Measurements from ENCODE around the gene SH3BP5. TPM values are rescaled to one million over a fixed set of nuclear protein-coding genes. Genes with fewer than 3 reads are reported as not detected.

SH3BP5 gene
- polyA plus RNA-seq, 1 of the 3 experiments (the other 2 are of a cell fraction), result 29.5 TPM

DNA sequence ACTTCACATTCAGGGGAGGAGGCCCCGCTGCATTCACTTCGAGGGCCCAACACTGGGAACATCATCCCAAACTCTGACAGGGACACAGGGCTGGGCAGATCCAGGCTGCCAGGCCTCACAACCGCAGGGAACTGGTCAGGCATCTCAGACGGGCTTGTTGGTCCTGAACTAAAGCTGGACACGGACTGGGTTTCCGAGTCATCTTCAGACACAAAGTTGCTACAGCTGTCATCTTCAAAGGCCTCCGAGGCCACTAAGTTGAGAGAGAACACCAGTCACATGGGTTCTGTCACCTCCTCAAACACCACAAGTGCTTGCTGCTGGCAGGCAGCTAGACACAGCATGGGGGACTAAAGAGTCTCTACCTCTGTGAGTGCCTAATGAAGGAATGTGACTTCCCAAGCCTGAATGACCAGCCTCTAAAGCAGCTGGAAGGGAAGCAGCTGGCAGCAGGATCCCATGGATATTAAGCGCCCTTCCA is 75.5 kb downstream of the SH3BP5 start (continued):
- TF ChIP-seq CHD2 (IDR thresholded peaks at IDR 0.05; ENCODE audit: low read length, partially characterized antibody), result no peak
- TF ChIP-seq MEF2A (IDR thresholded peaks at IDR 0.05; ENCODE audit: borderline replicate concordance, low read depth), result no peak

DNA sequence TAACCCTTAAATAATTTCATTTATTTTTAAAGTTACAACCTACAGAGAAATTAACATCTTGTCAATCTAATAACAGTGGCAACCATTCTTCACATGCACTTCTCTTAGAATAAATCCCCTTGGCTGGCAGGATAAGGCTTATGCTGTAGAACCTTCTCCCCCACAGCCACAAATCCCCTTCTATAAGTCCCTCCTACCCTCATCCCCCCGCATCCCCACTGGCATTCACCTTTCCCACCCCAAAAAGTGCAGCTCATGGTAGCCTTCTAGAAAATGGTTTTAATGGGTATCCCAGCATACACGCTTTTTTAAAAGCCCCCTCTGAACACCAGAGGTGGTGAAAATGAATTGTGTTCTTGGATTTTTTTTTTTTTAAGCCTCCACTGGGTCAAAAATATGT is 77.2 kb downstream of the SH3BP5 start:
- H3K9me3 ChIP-seq, result no peaks in the 10 kb centered on the region
- peaks cover 4% of the 10 kb centered on the region for H3F3A ChIP-seq (replicated peaks; ENCODE audit: insufficient read depth)
- no peaks in the 10 kb centered on the region for H4K20me1 ChIP-seq (ENCODE audit: insufficient read depth)
- ChIA-PET CTCF (interaction anchor here (1.0 to 2.1 kb wide), 3 partner anchors 13 to 150 kb away, joined by 4 to 19 read pairs (median 4); no protein-coding TSS in a partner anchor), POLR2A (no interaction called here)
- H3K9ac ChIP-seq, result no peak overlapping the region
- H3K4me2 ChIP-seq, result no peak overlapping the region
- no peaks in the 10 kb centered on the region for H3K27me3 ChIP-seq (ENCODE audit: insufficient read depth)
- H3K79me2 ChIP-seq (ENCODE audit: insufficient read depth), result no peaks in the 10 kb centered on the region
- no peak overlapping the region for H2AFZ ChIP-seq (ENCODE audit: low read depth)
- DNase-seq, result no peak
- H3K36me3 ChIP-seq (replicated peaks in 1 of 2; ENCODE audit: control insufficient read depth in 1 of 2, insufficient read depth in 2 of 2, low read length in 1 of 2), result peaks cover 81 to 94% of the 10 kb centered on the region in 2 experiments
- 100% methylated on average over 2 of the region's 2 CpGs for WGBS (ENCODE audit: low lambda C conversion rate)
- H3K27ac ChIP-seq (ENCODE audit: low read depth in 2 of 2, low read length in 1 of 2), result no peak overlapping the region
- H3K9me2 ChIP-seq, result no peaks in the 10 kb centered on the region
- H3K4me1 ChIP-seq (ENCODE audit: control insufficient read depth in 1 of 2, insufficient read depth in 2 of 2, low read depth in 1 of 2, low read length in 1 of 2), result no peaks in the 10 kb centered on the region
- TF ChIP-seq FOSL2 (IDR thresholded peaks at IDR 0.05; ENCODE audit: borderline replicate concordance, low read depth) (no peak), RXRA (IDR thresholded peaks at IDR 0.05; ENCODE audit: borderline replicate concordance, low read depth) (no peak), MEF2A (IDR thresholded peaks at IDR 0.05; ENCODE audit: borderline replicate concordance, low read depth) (no peak), MXI1 (IDR thresholded peaks at IDR 0.05; ENCODE audit: low read depth, low read length) (no peak)
- TF ChIP-seq, protein P1, sequence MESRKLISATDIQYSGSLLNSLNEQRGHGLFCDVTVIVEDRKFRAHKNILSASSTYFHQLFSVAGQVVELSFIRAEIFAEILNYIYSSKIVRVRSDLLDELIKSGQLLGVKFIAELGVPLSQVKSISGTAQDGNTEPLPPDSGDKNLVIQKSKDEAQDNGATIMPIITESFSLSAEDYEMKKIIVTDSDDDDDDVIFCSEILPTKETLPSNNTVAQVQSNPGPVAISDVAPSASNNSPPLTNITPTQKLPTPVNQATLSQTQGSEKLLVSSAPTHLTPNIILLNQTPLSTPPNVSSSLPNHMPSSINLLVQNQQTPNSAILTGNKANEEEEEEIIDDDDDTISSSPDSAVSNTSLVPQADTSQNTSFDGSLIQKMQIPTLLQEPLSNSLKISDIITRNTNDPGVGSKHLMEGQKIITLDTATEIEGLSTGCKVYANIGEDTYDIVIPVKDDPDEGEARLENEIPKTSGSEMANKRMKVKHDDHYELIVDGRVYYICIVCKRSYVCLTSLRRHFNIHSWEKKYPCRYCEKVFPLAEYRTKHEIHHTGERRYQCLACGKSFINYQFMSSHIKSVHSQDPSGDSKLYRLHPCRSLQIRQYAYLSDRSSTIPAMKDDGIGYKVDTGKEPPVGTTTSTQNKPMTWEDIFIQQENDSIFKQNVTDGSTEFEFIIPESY (IDR thresholded peaks at IDR 0.05; ENCODE audit: borderline replicate concordance, low read depth), result no peak
- TF ChIP-seq, protein P2, sequence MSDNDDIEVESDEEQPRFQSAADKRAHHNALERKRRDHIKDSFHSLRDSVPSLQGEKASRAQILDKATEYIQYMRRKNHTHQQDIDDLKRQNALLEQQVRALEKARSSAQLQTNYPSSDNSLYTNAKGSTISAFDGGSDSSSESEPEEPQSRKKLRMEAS (IDR thresholded peaks at IDR 0.05; ENCODE audit: low read depth), result no peak
- no peak overlapping the region for H3K4me3 ChIP-seq (ENCODE audit: low read depth in 2 of 2, low read length in 1 of 2)

DNA sequence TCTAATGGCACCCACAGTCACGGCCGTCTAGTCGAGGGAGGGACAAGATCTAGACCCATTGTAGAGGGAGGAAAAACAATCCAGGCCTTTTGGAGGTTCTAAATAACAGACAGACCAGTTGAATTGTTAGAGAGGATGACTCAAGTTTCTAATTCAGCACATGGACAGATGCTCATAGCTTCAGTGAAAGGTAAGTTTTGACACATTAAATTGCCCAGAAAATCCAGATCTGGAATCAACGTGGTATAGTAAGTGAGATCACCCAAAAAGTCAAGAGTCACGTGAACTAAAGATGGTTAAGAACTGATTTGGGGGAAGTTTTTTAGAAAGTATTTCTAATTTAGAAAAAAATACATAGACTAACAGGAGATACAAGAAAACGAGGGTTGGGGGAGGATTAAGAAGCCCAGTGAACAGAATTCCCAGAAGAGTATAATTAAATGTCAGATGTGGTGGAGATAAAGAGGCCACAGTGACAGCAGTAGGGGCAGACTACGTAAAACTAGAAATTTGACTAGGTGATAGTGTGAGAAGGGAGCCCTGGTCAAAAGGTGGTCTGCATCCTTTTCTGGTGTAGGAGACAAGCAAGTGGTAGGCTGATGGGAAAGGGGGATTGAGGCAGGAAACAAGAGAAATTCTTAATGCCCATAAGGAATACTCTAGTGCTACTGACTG is 79.2 kb downstream of the SH3BP5 start:
- CTCF ChIA-PET, result interaction anchor here (0.8 to 1.6 kb wide), 3 partner anchors 15 to 51 kb away, joined by 3 to 6 read pairs (median 4); no protein-coding TSS in a partner anchor
- no peaks in the 10 kb centered on the region for H3K4me1 ChIP-seq (ENCODE audit: control insufficient read depth in 1 of 2, insufficient read depth in 2 of 2, low read depth in 1 of 2, low read length in 1 of 2)
- H3K4me2 ChIP-seq, result no peak overlapping the region
- no peaks in the 10 kb centered on the region for H3K79me2 ChIP-seq (ENCODE audit: insufficient read depth)
- POLR2A ChIA-PET, result no interaction called here
- H3F3A ChIP-seq (replicated peaks; ENCODE audit: insufficient read depth), result peaks cover 4% of the 10 kb centered on the region
- no peak for DNase-seq
- no peaks in the 10 kb centered on the region for H3K9me3 ChIP-seq
- 95% methylated on average over 7 of the region's 7 CpGs for WGBS (ENCODE audit: low lambda C conversion rate)
- H2AFZ ChIP-seq (ENCODE audit: low read depth), result no peak overlapping the region
- no peak overlapping the region for H3K27ac ChIP-seq (ENCODE audit: low read depth in 2 of 2, low read length in 1 of 2)
- H3K27me3 ChIP-seq (ENCODE audit: insufficient read depth), result no peaks in the 10 kb centered on the region
- no peak for TF ChIP-seq EZH2phosphoT487 (IDR thresholded peaks at IDR 0.05; ENCODE audit: borderline replicate concordance, low read depth)
- no peak for TF ChIP-seq SIN3A (IDR thresholded peaks at IDR 0.05; ENCODE audit: borderline replicate concordance, low read depth, low read length)
- TF ChIP-seq TCF12 (IDR thresholded peaks at IDR 0.05), result no peak
- TF ChIP-seq, protein P3, sequence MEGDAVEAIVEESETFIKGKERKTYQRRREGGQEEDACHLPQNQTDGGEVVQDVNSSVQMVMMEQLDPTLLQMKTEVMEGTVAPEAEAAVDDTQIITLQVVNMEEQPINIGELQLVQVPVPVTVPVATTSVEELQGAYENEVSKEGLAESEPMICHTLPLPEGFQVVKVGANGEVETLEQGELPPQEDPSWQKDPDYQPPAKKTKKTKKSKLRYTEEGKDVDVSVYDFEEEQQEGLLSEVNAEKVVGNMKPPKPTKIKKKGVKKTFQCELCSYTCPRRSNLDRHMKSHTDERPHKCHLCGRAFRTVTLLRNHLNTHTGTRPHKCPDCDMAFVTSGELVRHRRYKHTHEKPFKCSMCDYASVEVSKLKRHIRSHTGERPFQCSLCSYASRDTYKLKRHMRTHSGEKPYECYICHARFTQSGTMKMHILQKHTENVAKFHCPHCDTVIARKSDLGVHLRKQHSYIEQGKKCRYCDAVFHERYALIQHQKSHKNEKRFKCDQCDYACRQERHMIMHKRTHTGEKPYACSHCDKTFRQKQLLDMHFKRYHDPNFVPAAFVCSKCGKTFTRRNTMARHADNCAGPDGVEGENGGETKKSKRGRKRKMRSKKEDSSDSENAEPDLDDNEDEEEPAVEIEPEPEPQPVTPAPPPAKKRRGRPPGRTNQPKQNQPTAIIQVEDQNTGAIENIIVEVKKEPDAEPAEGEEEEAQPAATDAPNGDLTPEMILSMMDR (IDR thresholded peaks at IDR 0.05), result no peak
- no peaks in the 10 kb centered on the region for H3K9me2 ChIP-seq
- peaks cover 84 to 87% of the 10 kb centered on the region in 2 experiments for H3K36me3 ChIP-seq (replicated peaks in 1 of 2; ENCODE audit: control insufficient read depth in 1 of 2, insufficient read depth in 2 of 2, low read length in 1 of 2)
- H4K20me1 ChIP-seq (ENCODE audit: insufficient read depth), result no peaks in the 10 kb centered on the region
- H3K9ac ChIP-seq, result no peak overlapping the region
- H3K4me3 ChIP-seq (ENCODE audit: low read depth in 2 of 2, low read length in 1 of 2), result no peak overlapping the region
